Activated CD4-positive, alpha-beta T cell treated with anti-CD3 and anti-CD28 coated beads, Interleukin-2, amount 50 U/mL, for 24 hours (primary cell): ENCODE data around the gene TAGAP.

Source experiments
- DNase-seq, 2 donors: peaks; one replicate each; pipeline ENCODE4 v3.0.0-alpha.2; 2020; ENCODE audit warnings: low read depth in 1 of 2, low spot score in 1 of 2

Gene TAGAP

DNA sequence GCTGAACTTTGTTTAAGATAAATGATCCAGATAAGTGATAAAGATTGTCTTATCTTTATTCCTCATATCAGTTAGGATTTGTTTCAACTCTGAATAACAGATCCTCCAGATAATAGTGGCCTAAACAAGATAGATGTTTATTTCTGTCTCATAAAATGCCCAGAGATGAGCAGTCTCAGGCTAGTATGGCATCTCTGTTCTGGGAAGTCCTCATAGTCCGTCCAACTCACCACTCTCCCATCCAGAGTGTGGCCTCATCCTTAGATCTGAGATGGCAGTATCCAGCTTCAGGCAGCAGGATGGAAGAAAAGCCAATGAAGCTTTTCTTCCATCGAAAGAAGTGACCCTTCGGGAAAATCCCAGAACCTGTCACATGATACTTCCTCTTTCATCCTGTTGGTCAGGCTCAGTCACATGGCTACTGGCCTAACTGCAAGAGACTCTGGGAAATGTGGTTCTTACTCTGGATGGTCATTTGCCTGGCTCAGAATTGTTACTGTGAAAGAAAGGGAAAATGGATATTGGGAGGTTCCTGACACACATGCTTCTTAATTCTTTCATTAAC is 29.4 kb upstream of the TAGAP start:
- no peak for DNase-seq

DNA sequence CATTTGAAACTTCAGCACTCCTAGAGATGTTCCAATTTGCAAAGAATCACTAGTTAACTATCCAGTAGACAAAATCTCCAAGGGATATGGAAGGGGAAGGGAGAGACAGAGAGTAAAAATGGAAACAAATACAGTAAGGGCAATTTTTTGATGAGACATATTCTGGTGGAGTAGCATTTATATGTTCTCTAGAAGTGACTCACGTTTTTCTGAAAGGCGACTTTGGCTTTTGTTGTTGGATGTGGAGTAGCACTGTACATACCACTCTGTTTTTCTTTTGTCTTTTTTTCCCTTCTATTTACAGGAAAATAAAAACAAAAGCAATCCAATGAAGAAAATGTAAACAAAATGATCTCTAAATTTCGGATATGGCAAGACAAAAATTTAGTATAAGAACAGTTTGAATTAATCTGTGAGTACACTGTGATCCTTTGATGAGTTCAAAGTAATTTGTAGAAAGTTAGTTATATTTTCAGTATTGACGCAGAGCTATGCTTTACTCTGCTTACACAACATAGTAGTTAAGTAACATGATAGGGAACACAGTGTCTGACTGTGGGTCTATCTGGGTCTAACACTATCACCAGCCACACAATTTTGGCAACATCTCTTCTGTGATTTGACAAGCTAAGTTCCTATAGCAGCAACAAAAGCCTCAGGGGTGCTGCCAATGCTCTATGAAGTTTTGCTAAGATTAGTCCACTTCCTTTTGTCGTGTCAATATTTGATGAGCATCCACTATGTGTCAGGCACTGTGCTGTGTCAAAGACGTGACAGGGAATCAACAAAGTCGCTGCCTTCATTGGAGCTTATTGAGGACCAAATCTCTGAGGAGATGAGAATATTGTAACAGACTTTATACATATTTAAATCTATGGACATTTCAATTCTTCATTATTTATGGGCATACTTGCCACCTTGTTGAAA is 27.3 kb upstream of the TAGAP start:
- DNase-seq: no peak

DNA sequence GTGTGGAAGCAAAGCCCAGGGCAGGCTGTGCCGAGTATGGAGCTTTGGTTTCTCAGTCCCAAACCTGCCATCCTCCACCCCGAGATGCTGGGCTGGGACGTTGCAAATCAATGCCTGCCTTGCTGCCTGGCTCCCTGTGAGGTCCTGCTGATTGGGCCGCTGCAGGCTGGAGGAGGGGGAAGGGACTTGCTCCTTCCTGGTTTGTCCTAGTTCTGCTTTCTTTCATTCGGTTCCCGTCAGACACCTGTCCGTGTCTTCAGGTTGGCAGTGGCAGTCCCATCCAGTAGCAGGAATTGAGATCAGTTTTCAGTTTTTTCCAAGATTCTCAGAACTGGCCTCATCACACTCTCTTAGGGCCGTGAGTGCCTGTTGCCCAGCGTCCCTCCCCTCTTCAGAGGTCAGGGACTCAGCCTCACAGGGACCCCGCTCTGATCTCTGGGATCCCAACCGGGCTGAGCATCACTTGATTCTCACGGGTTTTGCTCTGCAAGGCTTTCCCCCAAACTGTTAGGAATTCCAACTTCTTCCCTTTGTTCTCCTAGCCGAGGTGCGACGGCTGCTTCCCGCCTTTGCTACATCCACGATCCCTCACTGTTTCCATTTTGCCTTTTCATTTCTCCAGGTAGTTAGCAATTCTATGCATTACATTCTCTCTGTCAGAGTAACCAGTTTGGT is 24.2 kb upstream of the TAGAP start:
- no peak for DNase-seq

DNA sequence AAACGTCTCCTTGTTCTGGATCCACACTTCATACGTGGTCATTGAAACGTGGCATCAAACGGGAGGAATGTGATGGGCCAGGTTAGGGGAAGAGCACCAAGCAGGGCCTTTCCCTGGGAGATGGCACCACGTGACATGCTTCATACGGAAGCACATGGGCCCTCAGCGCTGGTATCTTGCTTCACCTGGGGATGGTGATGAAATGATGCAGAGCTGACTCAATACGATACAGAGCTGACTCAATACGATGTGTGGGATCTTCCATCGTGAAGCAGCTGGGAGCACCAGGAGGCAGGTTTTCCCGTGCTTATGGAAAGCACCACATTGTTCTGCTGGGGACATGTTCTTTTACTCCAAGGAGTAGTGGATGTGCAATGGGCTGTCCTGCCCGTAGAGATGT is 22.5 kb upstream of the TAGAP start:
- DNase-seq: no peak

DNA sequence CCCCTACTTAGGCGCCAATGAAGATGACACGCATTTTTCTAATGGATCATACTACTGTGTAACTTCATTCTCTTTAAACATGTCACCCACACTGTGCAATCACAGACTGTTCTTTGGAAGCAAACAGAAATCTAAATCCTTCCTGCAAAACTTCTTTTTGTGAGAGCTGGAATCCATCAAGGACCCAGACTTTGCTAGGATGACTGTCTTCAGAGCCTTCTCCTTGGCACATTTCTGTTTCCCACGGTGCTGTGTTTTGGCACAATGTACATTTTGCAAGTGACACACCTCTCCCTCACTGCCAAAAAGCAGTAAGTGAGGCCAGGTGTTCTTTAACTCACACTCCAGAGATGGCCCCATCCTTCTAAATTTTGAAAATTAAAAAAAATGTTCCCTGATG is 21.7 kb upstream of the TAGAP start:
- no peak for DNase-seq

DNA sequence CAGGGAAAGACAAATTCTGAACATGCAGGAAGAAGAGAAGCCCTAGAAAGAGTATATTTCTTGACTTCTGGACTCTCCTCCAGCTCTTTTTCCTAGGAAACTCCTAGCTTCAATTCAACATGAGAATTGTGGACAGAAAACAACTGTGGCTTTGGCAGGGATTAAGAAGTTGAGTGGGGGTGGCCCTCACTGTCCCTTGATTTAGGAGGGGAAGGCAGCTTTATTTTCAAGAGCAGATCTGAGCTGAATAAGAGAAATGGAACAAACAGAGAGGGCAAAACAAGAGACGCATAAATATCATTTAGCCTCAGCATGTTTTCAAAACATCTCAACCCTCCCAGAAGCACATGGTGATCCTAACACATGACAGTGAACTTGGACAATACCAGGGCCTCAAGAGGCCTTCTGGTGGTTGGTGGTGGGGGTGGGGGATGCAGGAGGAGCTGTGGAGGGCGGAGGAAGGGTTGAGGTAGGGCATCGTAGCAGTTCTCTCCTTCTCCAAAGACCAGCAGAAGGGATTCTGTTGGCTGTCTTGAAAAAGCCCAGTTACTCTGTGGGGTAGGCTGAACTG is 21.1 kb upstream of the TAGAP start:
- no peak for DNase-seq

DNA sequence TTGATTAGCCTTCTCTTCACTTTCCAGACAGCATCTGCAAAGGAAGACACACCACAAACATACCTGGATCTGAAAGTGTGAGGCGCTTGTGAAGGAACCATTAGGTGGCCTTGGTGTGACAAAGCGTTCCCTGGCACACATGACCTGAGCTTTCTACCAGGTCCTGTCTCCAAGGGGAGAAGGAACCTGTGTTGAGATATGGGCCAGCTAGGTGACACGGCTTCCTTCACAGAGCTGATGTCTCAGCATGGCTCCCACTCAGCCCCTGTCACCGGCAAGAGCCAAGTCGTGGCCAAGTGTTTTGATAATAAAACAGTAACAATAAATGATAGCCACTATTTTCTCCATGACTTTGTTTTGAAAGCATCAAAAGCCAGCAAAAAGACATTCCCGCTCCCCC is 20.3 kb upstream of the TAGAP start:
- no peak for DNase-seq

DNA sequence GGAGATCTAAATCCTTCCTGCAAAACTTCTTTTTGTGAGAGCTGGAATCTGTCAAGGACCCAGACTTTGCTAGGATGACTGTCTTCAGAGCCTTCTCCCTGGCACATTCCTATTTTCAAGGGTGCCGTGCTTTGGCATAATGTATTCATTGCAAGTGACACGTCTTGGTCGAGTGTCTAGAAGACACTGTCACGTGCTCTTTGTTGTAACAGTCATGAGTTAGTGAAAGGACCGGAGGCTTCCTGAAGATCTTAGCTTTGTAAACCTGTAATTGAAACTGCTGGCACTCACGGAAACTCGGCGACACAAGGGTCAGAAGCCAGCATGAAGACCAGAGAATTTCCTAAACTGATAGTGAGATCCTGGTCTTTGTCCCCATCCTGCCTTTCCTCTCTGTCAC is 19.7 kb upstream of the TAGAP start:
- no peak for DNase-seq

DNA sequence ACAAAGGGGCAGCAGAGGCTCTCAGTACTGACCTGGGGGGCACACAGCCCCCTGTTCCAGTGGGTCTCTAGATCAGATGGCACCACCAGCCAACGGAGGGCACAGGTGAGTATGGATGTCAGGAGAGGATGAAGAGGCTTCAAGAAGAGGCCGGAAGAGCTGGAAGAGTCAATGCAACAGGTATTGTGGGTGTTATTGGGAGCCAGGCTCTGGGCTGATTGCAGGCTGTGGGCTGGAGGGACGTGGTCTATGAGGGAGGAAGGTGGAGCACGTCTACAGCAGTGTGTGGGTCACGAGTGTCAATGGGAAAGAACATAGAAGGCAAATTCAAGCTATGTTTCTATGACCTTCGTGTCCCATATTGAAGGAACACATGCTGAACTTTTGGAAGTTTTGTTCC is 18.8 kb upstream of the TAGAP start:
- no peak for DNase-seq

DNA sequence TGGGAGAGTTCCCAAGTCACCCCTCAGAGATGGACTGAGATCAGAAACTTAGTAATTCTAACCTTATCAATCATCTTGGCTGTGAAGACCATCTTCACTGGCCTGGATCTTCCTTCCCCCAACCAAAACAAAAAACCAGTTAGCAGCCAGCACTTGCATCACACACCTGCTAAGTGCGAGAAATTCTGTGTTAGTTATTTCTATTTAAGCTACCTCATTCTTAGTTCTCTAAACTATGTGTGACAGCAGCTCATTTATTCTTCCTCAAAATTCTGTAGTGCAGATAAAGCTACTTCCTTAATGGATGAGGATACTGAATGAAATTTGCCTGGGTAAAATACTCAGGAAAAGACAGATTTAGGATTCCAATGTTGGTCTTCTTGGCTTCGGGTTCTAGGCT is 18.2 kb upstream of the TAGAP start:
- DNase-seq: no peak

DNA sequence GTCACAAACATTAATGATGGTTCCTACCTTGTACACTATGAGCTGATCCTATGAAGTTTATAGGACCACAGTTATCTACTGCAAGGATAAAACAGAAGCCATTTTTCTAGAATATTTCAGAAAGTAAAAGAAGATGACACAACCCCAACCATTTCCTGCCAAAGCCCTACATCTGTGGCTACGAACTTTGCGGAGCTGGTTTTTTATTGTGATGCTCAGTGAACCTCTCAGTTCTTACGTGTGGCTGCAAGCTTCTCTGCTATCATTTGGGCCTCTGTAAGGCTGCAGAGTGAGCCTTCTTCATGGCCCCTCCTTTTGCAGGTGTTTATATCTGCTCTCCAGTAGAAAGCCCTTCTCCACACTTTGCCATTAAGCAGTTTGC is 17.8 kb upstream of the TAGAP start:
- no peak for DNase-seq

DNA sequence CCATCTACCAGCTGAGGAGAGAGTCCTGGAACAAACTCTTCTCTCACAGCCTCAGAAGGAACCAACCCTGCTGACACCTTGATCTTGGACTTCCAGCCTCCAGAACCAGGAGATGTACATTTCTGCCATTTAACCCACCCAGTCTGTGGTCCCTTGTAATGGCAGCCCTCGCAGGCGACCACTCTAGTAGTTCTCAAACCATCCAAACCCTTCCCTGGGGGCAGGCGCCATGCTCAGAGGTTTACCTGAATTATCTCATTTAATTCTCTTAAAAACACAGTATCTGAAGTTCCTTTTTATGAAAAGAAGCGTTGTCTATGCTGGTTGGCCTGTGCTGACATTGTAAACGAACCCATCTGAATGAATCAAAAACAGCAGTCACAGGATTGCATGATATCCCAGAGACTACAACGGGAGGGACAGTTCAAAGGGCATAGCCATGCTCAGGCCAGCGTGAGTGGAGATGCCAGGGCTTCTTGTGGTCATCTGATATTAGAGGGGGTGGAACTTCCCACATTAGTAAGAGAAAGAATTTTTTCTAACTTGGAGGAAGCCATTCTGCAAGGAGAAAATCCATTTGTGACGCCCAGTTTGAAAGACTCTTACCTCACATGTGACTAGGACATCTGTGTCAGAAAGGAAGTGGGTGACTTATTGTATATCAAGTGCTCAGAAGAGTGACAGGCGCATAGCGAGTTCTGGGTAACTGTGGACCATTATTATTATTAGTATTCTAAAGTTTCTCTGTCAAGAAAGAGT is 17.2 kb upstream of the TAGAP start:
- DNase-seq: no peak

DNA sequence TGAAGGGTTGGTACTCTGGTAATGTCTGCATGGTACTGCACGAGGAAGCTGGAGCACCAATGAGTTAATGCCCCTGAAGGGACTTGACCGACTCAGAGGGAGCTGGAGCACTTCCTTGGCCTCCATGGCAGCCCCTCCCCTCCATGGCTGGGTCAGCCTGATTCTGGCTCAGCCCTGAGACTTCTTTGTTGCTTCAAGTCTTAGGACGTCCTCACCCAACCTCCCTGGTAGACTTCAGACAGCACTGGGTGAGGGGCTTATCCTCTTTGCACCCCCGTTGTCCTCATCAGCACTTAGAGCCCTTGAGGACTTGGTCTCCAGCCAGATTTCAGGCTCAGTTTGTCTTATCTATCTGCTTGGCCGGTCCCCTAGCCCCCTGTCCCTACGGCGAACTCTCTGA is 16.4 kb upstream of the TAGAP start:
- no peak for DNase-seq

DNA sequence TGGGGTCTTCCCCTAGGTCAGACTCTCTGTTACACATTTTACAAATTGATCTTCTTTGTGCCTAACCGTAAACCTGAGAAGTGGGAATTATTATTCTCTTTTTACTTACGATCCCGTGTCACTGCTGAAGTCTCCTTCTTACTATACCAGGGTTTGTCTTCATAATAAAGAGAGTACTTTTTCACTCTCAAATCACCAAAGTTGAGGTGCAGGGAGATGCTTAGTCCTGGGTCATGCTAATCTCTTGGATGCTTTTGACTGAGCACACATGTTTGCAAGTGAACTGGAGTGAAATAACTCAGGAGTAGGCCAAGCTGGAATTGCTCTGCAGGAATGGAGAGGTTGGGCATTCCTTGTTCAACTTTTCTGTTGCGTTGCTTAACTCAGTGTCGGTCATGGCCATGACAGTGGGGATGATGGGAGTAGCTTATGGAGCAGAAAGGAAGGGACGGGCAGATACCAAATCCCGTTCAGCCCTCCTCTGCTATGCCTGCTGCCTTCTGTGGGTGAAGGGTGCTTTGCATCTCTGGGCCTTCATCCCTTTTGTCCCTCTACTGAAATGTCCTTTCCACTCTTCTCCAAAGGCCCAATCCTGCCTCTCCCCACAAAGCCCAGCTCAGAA is 15.2 kb upstream of the TAGAP start:
- DNase-seq: no peak

DNA sequence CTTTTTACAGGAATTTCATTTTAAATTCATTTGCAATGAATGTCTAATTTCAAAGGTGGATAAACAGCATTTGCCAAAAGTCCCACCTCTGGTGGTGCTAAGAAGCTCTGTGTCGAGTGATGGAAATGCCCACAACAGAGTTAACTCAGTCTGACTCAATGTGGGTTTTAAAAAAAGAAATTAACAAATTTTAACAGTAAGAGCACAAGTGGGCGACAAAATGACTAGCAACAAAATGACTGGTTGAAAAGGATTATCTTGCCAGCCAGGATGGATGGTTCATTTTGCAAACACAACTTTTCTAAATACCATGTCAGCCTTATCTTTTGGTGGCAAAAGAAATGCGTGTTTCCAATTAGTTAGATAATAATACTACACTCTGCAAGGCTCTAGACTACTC is 14.3 kb upstream of the TAGAP start:
- DNase-seq: no peak

DNA sequence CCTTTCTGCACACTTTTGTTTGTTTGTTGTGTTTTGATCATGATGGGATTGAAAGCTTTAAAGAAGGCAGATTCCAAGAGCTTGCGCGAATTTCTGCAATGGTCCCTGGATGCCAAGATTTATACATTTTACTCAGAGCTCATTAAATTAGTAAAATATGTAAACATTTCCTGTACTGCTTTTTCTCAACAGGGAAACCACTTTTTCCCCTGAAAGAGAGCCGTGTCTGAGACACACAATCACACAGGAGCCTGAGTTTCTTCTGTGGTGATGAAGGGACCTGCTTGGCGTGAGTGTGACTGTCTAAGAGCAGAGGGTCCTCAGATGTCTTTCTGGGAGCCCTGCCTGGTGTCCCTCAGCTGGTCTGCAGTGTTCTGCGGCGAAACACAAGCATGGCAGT is 12.1 kb upstream of the TAGAP start:
- DNase-seq: no peak

DNA sequence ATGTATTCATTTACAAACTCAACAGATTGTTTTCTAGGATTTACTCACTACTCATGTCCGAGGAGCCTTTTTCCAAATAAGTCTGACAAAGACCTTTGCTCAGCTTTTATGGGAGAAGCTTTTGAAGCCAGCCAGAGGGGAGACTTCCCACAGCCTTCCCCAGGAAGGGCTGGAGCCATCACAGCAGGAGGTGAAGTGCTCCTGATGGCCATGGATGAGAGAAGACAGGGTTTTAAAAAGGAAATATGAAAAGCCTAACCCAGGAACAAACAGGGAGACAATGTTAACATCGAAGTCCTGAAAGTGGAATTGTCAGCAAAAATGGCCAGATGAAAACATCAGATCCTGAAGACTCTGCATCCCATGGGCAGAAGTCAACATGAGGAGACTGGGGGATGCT is 11.6 kb upstream of the TAGAP start:
- DNase-seq: no peak

DNA sequence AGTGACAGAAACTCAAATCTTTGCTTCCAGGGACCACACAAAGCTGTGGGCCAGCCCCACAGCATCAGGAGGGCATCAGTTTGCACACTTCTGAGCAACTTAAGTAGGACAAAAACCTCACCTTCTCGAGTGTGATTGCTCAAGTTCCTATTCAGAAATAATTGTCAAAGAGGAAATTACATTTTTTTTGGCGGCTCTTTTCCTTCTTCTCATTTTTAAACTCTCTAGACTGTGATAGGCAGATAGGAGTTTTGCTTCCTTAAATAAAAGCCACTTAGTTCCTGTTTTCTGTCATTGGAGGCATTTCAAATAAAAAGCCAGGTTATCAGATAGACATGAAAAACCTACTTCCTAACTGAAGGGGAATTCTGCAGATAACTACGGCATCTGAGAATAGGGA is 11.2 kb upstream of the TAGAP start:
- no peak for DNase-seq

DNA sequence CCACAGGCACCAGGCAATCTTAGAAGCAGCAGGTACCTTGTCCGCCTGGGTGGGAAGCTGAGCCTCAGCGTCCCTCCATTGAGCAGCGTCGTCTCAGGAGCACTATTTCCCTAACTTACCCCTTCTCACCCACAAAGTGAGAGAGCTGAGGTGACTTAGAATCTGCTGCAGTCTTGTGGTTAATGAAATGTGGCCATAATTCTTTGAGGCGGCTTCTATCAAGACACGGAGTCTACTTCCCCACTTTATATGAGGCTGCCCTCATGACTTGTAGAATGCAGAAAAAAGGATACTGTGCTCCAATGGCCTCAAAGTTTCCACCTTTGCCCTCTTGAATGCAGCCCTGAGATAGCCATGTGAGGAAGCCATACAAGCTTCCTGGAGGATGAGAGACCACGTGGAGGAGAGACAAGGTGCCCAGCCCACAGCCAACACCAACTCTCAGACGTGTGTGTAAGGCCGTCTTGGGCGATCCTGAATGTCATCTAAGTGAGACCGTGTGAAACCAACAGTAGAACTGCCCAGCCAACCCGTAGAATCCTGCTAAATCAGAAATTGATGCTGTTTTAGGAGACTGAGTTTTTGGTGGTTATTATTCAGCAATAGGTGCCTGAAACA is 9.1 kb upstream of the TAGAP start:
- DNase-seq: no peak

DNA sequence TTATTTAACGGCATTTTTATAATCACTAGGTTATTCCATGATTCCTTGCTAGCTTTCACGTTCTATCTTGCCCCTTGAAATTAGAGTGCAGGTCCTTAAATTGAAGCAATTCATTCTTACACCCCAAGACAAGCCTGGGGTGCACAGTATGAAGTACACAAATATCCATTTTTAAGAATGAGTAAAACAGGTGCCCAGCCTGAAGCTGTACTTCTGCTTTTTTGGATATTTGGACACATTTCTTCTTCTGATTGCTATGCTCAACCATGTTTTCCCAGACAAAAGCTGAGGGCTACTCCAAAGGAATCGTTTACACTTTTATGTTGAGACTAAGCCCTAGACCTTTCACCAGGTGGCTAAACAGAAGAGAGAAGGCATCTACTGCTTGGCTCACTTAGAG is 7.9 kb upstream of the TAGAP start:
- DNase-seq: no peak
